ENCODE results near the gene SYNDIG1. TPM values are rescaled to one million over a fixed set of nuclear protein-coding genes. Genes with fewer than 3 reads are reported as not detected.

Gene SYNDIG1
- polyA plus RNA-seq, 1 experiment, result not detected

- Histone ChIP-seq H3K4me3 (ENCODE audit: low read depth, low read length) (no peak overlapping the region), H3K27me3 (ENCODE audit: control insufficient read depth, insufficient read depth, low read length) (peaks cover 3% of the 10 kb centered on the region), H3K27ac (ENCODE audit: low read depth, low read length) (no peak overlapping the region), H3K9me3 (ENCODE audit: control insufficient read depth, insufficient read depth, low read length) (no peaks in the 10 kb centered on the region)
- POLR2A ChIA-PET, result no interaction called here
- CTCF ChIA-PET, result no interaction called here
- no peak for DNase-seq (ENCODE audit: low read depth, low spot score)
- TF ChIP-seq CTCF (IDR thresholded peaks at IDR 0.05; ENCODE audit: low read depth, low read length), result no peak
Measured at GRCh38 chr20:24603454-24603853, 134.0 kb downstream of the SYNDIG1 start.

- no peak overlapping the region for H3K27ac ChIP-seq (ENCODE audit: low read depth, low read length)
- ChIA-PET CTCF (no interaction called here), POLR2A (no interaction called here)
- H3K27me3 ChIP-seq (ENCODE audit: control insufficient read depth, insufficient read depth, low read length), result peaks cover 9% of the 10 kb centered on the region
- H3K4me3 ChIP-seq (ENCODE audit: low read depth, low read length), result no peak overlapping the region
- TF ChIP-seq CTCF (IDR thresholded peaks at IDR 0.05; ENCODE audit: low read depth, low read length), result no peak
- H3K9me3 ChIP-seq (ENCODE audit: control insufficient read depth, insufficient read depth, low read length), result no peaks in the 10 kb centered on the region
- DNase-seq (ENCODE audit: low read depth, low spot score), result no peak
Measured at GRCh38 chr20:24604966-24605665, 135.7 kb downstream of the SYNDIG1 start.

GRCh38 chr20:24605937-24606455 lies 136.6 kb downstream of the SYNDIG1 start:
- Histone ChIP-seq H3K4me3 (ENCODE audit: low read depth, low read length) (no peak overlapping the region), H3K27me3 (ENCODE audit: control insufficient read depth, insufficient read depth, low read length) (peaks cover 9% of the 10 kb centered on the region), H3K27ac (ENCODE audit: low read depth, low read length) (no peak overlapping the region), H3K9me3 (ENCODE audit: control insufficient read depth, insufficient read depth, low read length) (no peaks in the 10 kb centered on the region)
- DNase-seq (ENCODE audit: low read depth, low spot score), result no peak
- POLR2A ChIA-PET, result no interaction called here
- no peak for TF ChIP-seq CTCF (IDR thresholded peaks at IDR 0.05; ENCODE audit: low read depth, low read length)
- CTCF ChIA-PET, result no interaction called here

GRCh38 chr20:24607402-24607801 lies 138.0 kb downstream of the SYNDIG1 start:
- ChIA-PET CTCF (no interaction called here), POLR2A (no interaction called here)

More at GRCh38 chr20:24607402-24607801, 138.0 kb downstream of the SYNDIG1 start:
- H3K27me3 ChIP-seq (ENCODE audit: control insufficient read depth, insufficient read depth, low read length), result peaks cover 9% of the 10 kb centered on the region
- H3K4me3 ChIP-seq (ENCODE audit: low read depth, low read length), result no peak overlapping the region
- no peaks in the 10 kb centered on the region for H3K9me3 ChIP-seq (ENCODE audit: control insufficient read depth, insufficient read depth, low read length)
- no peak for TF ChIP-seq CTCF (IDR thresholded peaks at IDR 0.05; ENCODE audit: low read depth, low read length)
- H3K27ac ChIP-seq (ENCODE audit: low read depth, low read length), result no peak overlapping the region
- DNase-seq (ENCODE audit: low read depth, low spot score), result no peak

All from AG04450 (cell line).